H1 (cell line): ENCODE data around the gene KCNK4. TPM values are rescaled to one million over a fixed set of nuclear protein-coding genes. Genes with fewer than 3 reads are reported as not detected.

Experiments
- CTCF ChIA-PET: fragments of 300-600 bp; sonication (Branson Sonifier 250); formaldehyde crosslinking; loops from one replicate; lab custom pipeline; 2021; ENCODE audit not compliant: partially characterized antibody; lab: Charles Lee
- POLR2A ChIA-PET: fragments of 300-600 bp; sonication (Branson Sonifier 250); formaldehyde crosslinking; loops from one replicate; lab custom pipeline; 2021; ENCODE audit warnings: inconsistent platforms; ENCODE audit not compliant: partially characterized antibody; lab: Charles Lee
- DNase-seq, 2 experiments: peaks; one replicate each; pipeline versions ENCODE4 v3.0.0 to v3.0.0-alpha.2; 2010 to 2022; ENCODE audit warnings: low spot score in 2 of 2, low read depth in 1 of 2, mixed read lengths in 1 of 2
- FAIRE-seq: peaks from 2 replicates; lab custom pipeline; 2011; peaks lifted over from hg19 to GRCh38; lab: Jason Lieb, UNC
- H2AFZ ChIP-seq: 2 replicates; pipeline ENCODE4 v1.8.1; 2012; ENCODE audit warnings: low read length, inconsistent platforms
- H2AK5ac ChIP-seq: 2 replicates; pipeline ENCODE4 v1.6.1; 2013; ENCODE audit warnings: low read depth, low read length
- H2BK120ac ChIP-seq: replicated peaks from 2 replicates; pipeline ENCODE3; 2013; ENCODE audit warnings: low read depth, low read length, inconsistent platforms
- H2BK12ac ChIP-seq: 2 replicates; pipeline ENCODE4 v1.6.1; 2013; ENCODE audit warnings: low read depth, low read length
- H2BK15ac ChIP-seq: 2 replicates; pipeline ENCODE4 v1.6.1; 2013; ENCODE audit warnings: low read length
- H2BK20ac ChIP-seq: 2 replicates; pipeline ENCODE4 v1.6.1; 2013; ENCODE audit warnings: low read length
- H2BK5ac ChIP-seq: 2 replicates; pipeline ENCODE4 v1.6.1; 2013; ENCODE audit warnings: low read depth, low read length
- H3K14ac ChIP-seq: 2 replicates; pipeline ENCODE4 v1.6.1; 2013; ENCODE audit warnings: inconsistent platforms; ENCODE audit not compliant: insufficient read length
- H3K18ac ChIP-seq: 2 replicates; pipeline ENCODE4 v1.6.1; 2013; ENCODE audit warnings: low read length; ENCODE audit errors: extremely low read depth
- H3K23ac ChIP-seq: 2 replicates; pipeline ENCODE4 v1.6.1; 2013; ENCODE audit warnings: inconsistent platforms; ENCODE audit not compliant: insufficient read length
- H3K23me2 ChIP-seq: 2 replicates; pipeline ENCODE4 v1.6.1; 2013; ENCODE audit warnings: low read depth, low read length
- H3K27ac ChIP-seq: 2 replicates; pipeline ENCODE4 v1.6.1; 2011; ENCODE audit warnings: low read depth, low read length, inconsistent platforms
- H3K27me3 ChIP-seq, 4 experiments: replicated peaks in 1 of 4; 1 replicate in 1 of 4; 2 replicates in 3 of 4; pipeline versions ENCODE4 v1.6.1 to v1.8.1; 2011 to 2013; ENCODE audit warnings: low read length in 3 of 4, mild to moderate bottlenecking in 3 of 4, inconsistent platforms in 2 of 4, mixed read lengths in 2 of 4, moderate library complexity in 1 of 4; ENCODE audit not compliant: control insufficient read depth in 3 of 4, insufficient read depth in 3 of 4; ENCODE audit errors: extremely low read depth in 1 of 4
- H3K36me3 ChIP-seq, 4 experiments: 2 replicates each; pipeline versions ENCODE4 v1.6.1 to v1.8.1; 2011 to 2013; ENCODE audit warnings: mild to moderate bottlenecking in 4 of 4, low read length in 3 of 4, moderate library complexity in 2 of 4, control low read depth in 1 of 4, inconsistent platforms in 1 of 4; ENCODE audit not compliant: insufficient read depth in 4 of 4, control insufficient read depth in 2 of 4
- H3K4ac ChIP-seq: replicated peaks from 2 replicates; pipeline ENCODE3; 2013; ENCODE audit warnings: low read length, low read depth, mixed read lengths, inconsistent platforms; ENCODE audit not compliant: insufficient read length
- H3K4me1 ChIP-seq, 4 experiments: replicated peaks in 1 of 4; 1 replicate in 1 of 4; 2 replicates in 3 of 4; pipeline versions ENCODE4 v1.6.1 to v1.8.1; 2011 to 2013; ENCODE audit warnings: low read length in 3 of 4, inconsistent platforms in 2 of 4, mixed read lengths in 1 of 4; ENCODE audit not compliant: insufficient read depth in 4 of 4, control insufficient read depth in 3 of 4
- H3K4me2 ChIP-seq, 2 experiments: 2 replicates each; pipeline versions ENCODE4 v1.6.1 to v1.8.1; 2011 to 2013; ENCODE audit warnings: low read depth in 2 of 2, low read length in 2 of 2, control low read depth in 1 of 2, inconsistent platforms in 1 of 2, mild to moderate bottlenecking in 1 of 2; ENCODE audit not compliant: insufficient read depth in 1 of 2
- H3K4me3 ChIP-seq, 4 experiments: fragments of 200-600, 300-600 bp in 1 of 4; sonication (generic), shearing (Covaris generic), sonication (Bioruptor Twin) in 1 of 4; 2 replicates each; pipeline versions ENCODE4 v1.5.1 to v1.8.1; 2011 to 2016; ENCODE audit warnings: low read length in 4 of 4, low read depth in 3 of 4, control low read depth in 2 of 4, inconsistent platforms in 2 of 4, mild to moderate bottlenecking in 2 of 4, mixed read lengths in 1 of 4, moderate library complexity in 1 of 4; ENCODE audit not compliant: insufficient read depth in 2 of 4; ENCODE audit errors: extremely low read depth in 1 of 4
- H3K56ac ChIP-seq: replicated peaks from 2 replicates; pipeline ENCODE3; 2013; ENCODE audit warnings: low read depth, mild to moderate bottlenecking, mixed read lengths, low read length, inconsistent platforms; ENCODE audit not compliant: insufficient read length
- H3K79me1 ChIP-seq: 2 replicates; pipeline ENCODE4 v1.6.1; 2013; ENCODE audit warnings: low read depth, low read length, control low read depth
- H3K79me2 ChIP-seq, 2 experiments: 2 replicates each; pipeline versions ENCODE4 v1.6.1 to v1.8.1; 2012 to 2013; ENCODE audit warnings: low read length in 2 of 2, mild to moderate bottlenecking in 2 of 2, inconsistent platforms in 1 of 2; ENCODE audit not compliant: insufficient read depth in 2 of 2, control insufficient read depth in 1 of 2
- H3K9ac ChIP-seq, 4 experiments: replicated peaks in 1 of 4; 1 replicate in 1 of 4; 2 replicates in 3 of 4; pipeline versions ENCODE4 v1.6.1 to v1.8.1; 2011 to 2013; ENCODE audit warnings: low read depth in 3 of 4, low read length in 3 of 4, control low read depth in 2 of 4, mild to moderate bottlenecking in 2 of 4, moderate library complexity in 2 of 4, inconsistent platforms in 1 of 4; ENCODE audit errors: extremely low read depth in 1 of 4
- H3K9me3 ChIP-seq, 2 experiments: 2 replicates each; pipeline versions ENCODE4 v1.6.1 to v1.8.1; 2012 to 2013; ENCODE audit warnings: mild to moderate bottlenecking in 2 of 2, moderate library complexity in 2 of 2, control low read depth in 1 of 2, inconsistent platforms in 1 of 2, low read depth in 1 of 2, low read length in 1 of 2, mixed read lengths in 1 of 2; ENCODE audit not compliant: insufficient read depth in 2 of 2
- H4K20me1 ChIP-seq, 2 experiments: replicated peaks in 1 of 2; 2 replicates each; pipeline versions ENCODE3 to v1.8.1; 2011 to 2013; ENCODE audit warnings: inconsistent platforms in 2 of 2, low read length in 2 of 2, mild to moderate bottlenecking in 1 of 2; ENCODE audit not compliant: insufficient read depth in 2 of 2, control insufficient read depth in 1 of 2
- H4K5ac ChIP-seq: 2 replicates; pipeline ENCODE4 v1.6.1; 2013; ENCODE audit warnings: low read length, low read depth, mixed read lengths, inconsistent platforms; ENCODE audit not compliant: insufficient read length
- H4K8ac ChIP-seq: 2 replicates; pipeline ENCODE4 v1.8.0; 2013; ENCODE audit warnings: mild to moderate bottlenecking, moderate library complexity, low read length, inconsistent platforms; ENCODE audit not compliant: insufficient read depth; ENCODE audit errors: extremely low read depth
- H4K91ac ChIP-seq: replicated peaks from 2 replicates; pipeline ENCODE3; 2013; ENCODE audit warnings: low read length, mixed read lengths, inconsistent platforms; ENCODE audit not compliant: insufficient read length
- CHD1 ChIP-seq: IDR thresholded peaks from 2 replicates; pipeline ENCODE4 v1.6.1; 2012; ENCODE audit warnings: low read depth, low read length, improper control_type of control experiment
- NRF1 ChIP-seq: IDR thresholded peaks from 2 replicates; pipeline ENCODE4 v1.6.1; 2011; ENCODE audit warnings: mild to moderate bottlenecking, low read depth, low read length, improper control_type of control experiment
- RAD21 ChIP-seq, 2 experiments: IDR thresholded peaks in 1 of 2; conservative IDR thresholded peaks in 1 of 2; 2 replicates each; pipeline ENCODE4 v1.6.1; 2011; ENCODE audit warnings: low read depth in 2 of 2, low read length in 2 of 2, improper control_type of control experiment in 1 of 2, inconsistent platforms in 1 of 2, mild to moderate bottlenecking in 1 of 2, moderate library complexity in 1 of 2
- SP2 ChIP-seq: IDR thresholded peaks from 2 replicates; pipeline ENCODE4 v1.6.1; 2012; ENCODE audit warnings: mild to moderate bottlenecking, low read length, inconsistent platforms
- WGBS, 2 experiments: shearing (Covaris generic) in 1 of 2; methylation state at CpG; one replicate each; pipeline versions ENCODE4 v1.1.6 to v1.1.7; 2013 to 2015; ENCODE audit warnings: low lambda C conversion rate in 2 of 2, mixed read lengths in 2 of 2, inconsistent platforms in 1 of 2, low coverage in 1 of 2, missing lambda C conversion rate in 1 of 2; ENCODE audit not compliant: insufficient replicate concordance in 2 of 2, insufficient coverage in 1 of 2, insufficient read length in 1 of 2; ENCODE audit errors: extremely low coverage in 1 of 2, missing lambda C conversion rate in 1 of 2; 5-methylcytosine and 5-hydroxymethylcytosine counted together
- polyA plus RNA-seq, 7 experiments: library from polyadenylated mRNA; depleted of rRNA in 3 of 7; stranded (reverse) in 5 of 7; unstranded in 2 of 7; fragments of >200 nt in 5 of 7; fragments of 200-250 nt in 2 of 7; gene quantifications; 1 replicate in 5 of 7; 2 replicates in 1 of 7; 4 replicates in 1 of 7; pipeline versions ENCODE4 v1.2.1 to v1.2.3, GENCODE V29; 2011 to 2013; ENCODE audit warnings: missing spikeins in 2 of 7, mixed read lengths in 2 of 7
- total RNA-seq: library from RNA; stranded (reverse); fragmentation: NEBNext Ultra II Directional; extraction: Animal tissue kit (Norgen Biotek cat#: 25700); gene quantifications from 2 replicates; pipeline ENCODE4 v1.2.1, GENCODE V29; 2021
- TF ChIP-seq, protein P1 (sequence below): IDR thresholded peaks from 2 replicates; pipeline ENCODE4 v1.6.1; 2012; ENCODE audit warnings: inconsistent platforms
- TF ChIP-seq, protein P2 (sequence below), 3 experiments: IDR thresholded peaks; 1 replicate in 2 of 3; 2 replicates in 1 of 3; pipeline versions ENCODE4 v1.5.1 to v1.6.1; 2011; ENCODE audit warnings: low read length in 3 of 3, mild to moderate bottlenecking in 3 of 3, inconsistent platforms in 2 of 3, low read depth in 1 of 3, moderate library complexity in 1 of 3; ENCODE audit not compliant: insufficient read depth in 1 of 3; ENCODE audit errors: control extremely low read depth in 1 of 3
- TF ChIP-seq, protein P3 (sequence below): IDR thresholded peaks from 2 replicates; pipeline ENCODE4 v1.6.1; 2012; ENCODE audit warnings: inconsistent platforms

KCNK4 gene
- total and polyA plus RNA-seq, 2 of the 8 experiments (the other 6 are each of a cell fraction or from before 2014, with no cell fraction given) = 0.19 TPM; not detected in 1

DNA sequence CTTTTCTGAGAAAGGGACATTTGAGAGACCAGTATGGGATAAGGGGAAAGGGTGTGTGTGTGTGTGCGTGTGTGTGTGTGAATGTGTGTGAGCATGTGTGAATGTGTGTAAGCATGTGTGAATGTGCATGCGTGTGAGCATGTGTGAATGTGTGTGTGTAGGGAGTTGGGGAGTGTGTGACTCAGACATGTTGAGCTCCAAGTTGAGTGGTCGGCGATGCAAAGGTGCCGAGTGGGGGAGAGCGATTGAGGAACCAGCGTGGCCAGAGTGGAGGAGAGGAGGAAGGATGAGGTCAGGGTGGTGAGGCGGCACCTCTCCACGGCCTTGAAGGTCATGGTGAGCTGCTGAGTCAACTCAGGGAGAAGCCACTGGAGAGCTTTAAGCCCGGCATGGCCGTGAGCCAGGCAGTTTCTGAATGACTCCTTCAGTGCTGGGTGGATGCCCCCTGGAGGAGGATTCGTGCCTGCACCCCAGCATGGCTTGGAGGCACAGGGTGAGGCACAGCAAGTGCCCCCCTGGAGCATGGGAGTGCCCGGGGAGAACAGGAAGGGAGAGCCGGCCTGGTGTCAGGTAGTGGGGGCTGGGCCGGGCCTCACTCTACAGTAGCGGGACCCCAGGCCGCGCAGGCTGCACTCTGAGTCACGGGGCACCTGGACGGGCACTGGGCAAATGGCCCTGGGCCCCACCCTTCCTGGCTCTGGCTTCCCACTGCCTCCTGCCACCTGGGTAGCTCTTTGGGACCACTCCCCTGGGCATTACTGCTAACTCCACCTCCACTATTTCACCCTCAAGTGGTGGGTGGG lies 40.7 kb downstream of the KCNK4 start:
- Histone ChIP-seq H2BK15ac (peak overlapping the region; percentile 9), H3K36me3 (no peaks in the 10 kb centered on the region), H2AK5ac (peak overlapping the region; percentile 82), H3K9ac (no peak overlapping the region; a peak in 1 of 7 replicates), H2BK120ac (no peak overlapping the region), H3K23ac (no peak overlapping the region), H3K56ac (no peak overlapping the region), H3K14ac (no peak overlapping the region), H4K5ac (peak overlapping the region; percentile 53), H2BK20ac (peak overlapping the region; percentile 19; the same call in 1 of the 2 replicates), H2AFZ (peak overlapping the region; percentile 56; the same call in 1 of the 2 replicates), H3K27ac (no peak overlapping the region), H3K4me2 (no peak overlapping the region), H3K79me1 (no peaks in the 10 kb centered on the region), H3K4ac (peak overlapping the region; percentile 36), H3K18ac (peak overlapping the region; percentile 93), H4K20me1 (peaks cover 0 to 2% of the 10 kb centered on the region in 2 experiments), H2BK5ac (peak overlapping the region; percentile 12; the same call in 1 of the 2 replicates), H3K79me2 (no peaks in the 10 kb centered on the region), H3K27me3 (no peaks in the 10 kb centered on the region), H4K8ac (no peak overlapping the region), H2BK12ac (peak overlapping the region; percentile 94), H3K23me2 (peaks cover 2% of the 10 kb centered on the region; the same call in 1 of the 2 replicates), H3K4me1 (peaks cover 0 to 9% (median 4%) of the 10 kb centered on the region in 4 experiments; a peak in 6 of 7 replicates), H3K4me3 (no peak overlapping the region), H4K91ac (peak overlapping the region; percentile 93), H3K9me3 (no peaks in the 10 kb centered on the region)
- peak in 1 of 2 experiments; percentile 76 for DNase-seq
- FAIRE-seq = no peak
- ChIA-PET POLR2A (interaction anchor here (0.6 to 7.3 kb wide), 15 partner anchors 9 to 149 kb away, joined by 3 to 61 read pairs (median 3); partner anchors contain the start of genes CCDC88B, ESRRA, PRDX5 and STIP1), CTCF (interaction anchor here (0.6 to 37.6 kb wide), 15 partner anchors 9 to 688 kb away, joined by 3 to 614 read pairs (median 3); partner anchors contain the start of genes CATSPERZ, CCDC88B, ESRRA and PRDX5)
- WGBS, 2 experiments = 75 to 100% methylated on average over 1 to 20 of the region's 20 CpGs
- TF ChIP-seq, protein P1, sequence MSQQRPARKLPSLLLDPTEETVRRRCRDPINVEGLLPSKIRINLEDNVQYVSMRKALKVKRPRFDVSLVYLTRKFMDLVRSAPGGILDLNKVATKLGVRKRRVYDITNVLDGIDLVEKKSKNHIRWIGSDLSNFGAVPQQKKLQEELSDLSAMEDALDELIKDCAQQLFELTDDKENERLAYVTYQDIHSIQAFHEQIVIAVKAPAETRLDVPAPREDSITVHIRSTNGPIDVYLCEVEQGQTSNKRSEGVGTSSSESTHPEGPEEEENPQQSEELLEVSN = no peak
- TF ChIP-seq, protein P2, sequence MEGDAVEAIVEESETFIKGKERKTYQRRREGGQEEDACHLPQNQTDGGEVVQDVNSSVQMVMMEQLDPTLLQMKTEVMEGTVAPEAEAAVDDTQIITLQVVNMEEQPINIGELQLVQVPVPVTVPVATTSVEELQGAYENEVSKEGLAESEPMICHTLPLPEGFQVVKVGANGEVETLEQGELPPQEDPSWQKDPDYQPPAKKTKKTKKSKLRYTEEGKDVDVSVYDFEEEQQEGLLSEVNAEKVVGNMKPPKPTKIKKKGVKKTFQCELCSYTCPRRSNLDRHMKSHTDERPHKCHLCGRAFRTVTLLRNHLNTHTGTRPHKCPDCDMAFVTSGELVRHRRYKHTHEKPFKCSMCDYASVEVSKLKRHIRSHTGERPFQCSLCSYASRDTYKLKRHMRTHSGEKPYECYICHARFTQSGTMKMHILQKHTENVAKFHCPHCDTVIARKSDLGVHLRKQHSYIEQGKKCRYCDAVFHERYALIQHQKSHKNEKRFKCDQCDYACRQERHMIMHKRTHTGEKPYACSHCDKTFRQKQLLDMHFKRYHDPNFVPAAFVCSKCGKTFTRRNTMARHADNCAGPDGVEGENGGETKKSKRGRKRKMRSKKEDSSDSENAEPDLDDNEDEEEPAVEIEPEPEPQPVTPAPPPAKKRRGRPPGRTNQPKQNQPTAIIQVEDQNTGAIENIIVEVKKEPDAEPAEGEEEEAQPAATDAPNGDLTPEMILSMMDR (IDR thresholded peaks at IDR 0.05; ENCODE audit: control extremely low read depth in 1 of 3, insufficient read depth in 1 of 3, low read depth in 1 of 3, low read length in 3 of 3) = peak; percentile 47 to 74 (median 71)
- TF ChIP-seq, protein P3, sequence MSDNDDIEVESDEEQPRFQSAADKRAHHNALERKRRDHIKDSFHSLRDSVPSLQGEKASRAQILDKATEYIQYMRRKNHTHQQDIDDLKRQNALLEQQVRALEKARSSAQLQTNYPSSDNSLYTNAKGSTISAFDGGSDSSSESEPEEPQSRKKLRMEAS = no peak
- TF ChIP-seq CHD1 = no peak
- no peak for TF ChIP-seq NRF1
- TF ChIP-seq RAD21 (IDR thresholded peaks at IDR 0.05 in 1 of 2, conservative IDR thresholded peaks at IDR 0.05 in 1 of 2; ENCODE audit: low read depth in 2 of 2, low read length in 2 of 2) = peak; percentile 33 to 55; a peak in 2 of 4 replicates
- no peak for TF ChIP-seq SP2
